ENCODE measurements around the gene ACTR3C. TPM values are rescaled to one million over a fixed set of nuclear protein-coding genes. Genes with fewer than 3 reads are reported as not detected.

Gene ACTR3C
- total and polyA plus RNA-seq, 2 donors: 2.9 to 6.2 TPM

GRCh38 chr7:150360363-150361058 is 37.2 kb upstream of the ACTR3C start:
- Histone ChIP-seq H3K4me3 (ENCODE audit: low read length in 2 of 2) (no peak overlapping the region), H3K9me3 (ENCODE audit: control insufficient read depth in 2 of 2, insufficient read depth in 1 of 2, low read length in 1 of 2) (peaks cover 0 to 2% of the 10 kb centered on the region in 2 donors)
- WGBS: 94% methylated on average over 5 of the region's 5 CpGs

GRCh38 chr7:150359622-150360362 is 36.4 kb upstream of the ACTR3C start:
- WGBS: 100% methylated on average over 2 of the region's 2 CpGs
- no peak overlapping the region for H3K4me3 ChIP-seq (ENCODE audit: low read length in 2 of 2)
- no peak for DNase-seq (ENCODE audit: low read depth in 6 of 9, low spot score in 9 of 9)
- H3K9me3 ChIP-seq (ENCODE audit: control insufficient read depth in 2 of 2, insufficient read depth in 1 of 2, low read length in 1 of 2): peaks cover 0 to 2% of the 10 kb centered on the region in 2 donors
- no peaks in the 10 kb centered on the region for H3K36me3 ChIP-seq (ENCODE audit: control insufficient read depth in 2 of 2, insufficient read depth in 2 of 2, low read length in 1 of 2)
- H3K27me3 ChIP-seq (ENCODE audit: control insufficient read depth in 2 of 2, insufficient read depth in 1 of 2, low read length in 1 of 2): no peaks in the 10 kb centered on the region
- H3K4me1 ChIP-seq (ENCODE audit: control insufficient read depth in 2 of 2, insufficient read depth in 2 of 2, low read length in 2 of 2): peaks cover 63 to 83% of the 10 kb centered on the region in 2 donors
- no peak overlapping the region for H3K27ac ChIP-seq (ENCODE audit: low read depth in 1 of 2, low read length in 1 of 2)

More at GRCh38 chr7:150360363-150361058, 37.2 kb upstream of the ACTR3C start:
- Histone ChIP-seq H3K36me3 (ENCODE audit: control insufficient read depth in 2 of 2, insufficient read depth in 2 of 2, low read length in 1 of 2) (no peaks in the 10 kb centered on the region), H3K27ac (ENCODE audit: low read depth in 1 of 2, low read length in 1 of 2) (no peak overlapping the region), H3K27me3 (ENCODE audit: control insufficient read depth in 2 of 2, insufficient read depth in 1 of 2, low read length in 1 of 2) (no peaks in the 10 kb centered on the region), H3K4me1 (ENCODE audit: control insufficient read depth in 2 of 2, insufficient read depth in 2 of 2, low read length in 2 of 2) (peaks cover 65 to 86% of the 10 kb centered on the region in 2 donors)
- no peak for DNase-seq (ENCODE audit: low read depth in 6 of 9, low spot score in 9 of 9)

- Histone ChIP-seq H3K4me3 (ENCODE audit: low read length in 2 of 2) (no peak overlapping the region), H3K9me3 (ENCODE audit: control insufficient read depth in 2 of 2, insufficient read depth in 1 of 2, low read length in 1 of 2) (peaks cover 0 to 2% of the 10 kb centered on the region in 2 donors), H3K4me1 (ENCODE audit: control insufficient read depth in 2 of 2, insufficient read depth in 2 of 2, low read length in 2 of 2) (peaks cover 58 to 78% of the 10 kb centered on the region in 2 donors), H3K27me3 (ENCODE audit: control insufficient read depth in 2 of 2, insufficient read depth in 1 of 2, low read length in 1 of 2) (no peaks in the 10 kb centered on the region), H3K27ac (ENCODE audit: low read depth in 1 of 2, low read length in 1 of 2) (peak overlapping the region; percentile 71 to 95), H3K36me3 (ENCODE audit: control insufficient read depth in 2 of 2, insufficient read depth in 2 of 2, low read length in 1 of 2) (no peaks in the 10 kb centered on the region)
- DNase-seq (ENCODE audit: low read depth in 6 of 9, low spot score in 9 of 9): no peak
- 56% methylated on average over 4 of the region's 4 CpGs for WGBS
These were observed 35.8 kb upstream of the ACTR3C start for GRCh38 chr7:150358988-150359621.

GRCh38 chr7:150358433-150358832 is 35.1 kb upstream of the ACTR3C start:
- DNase-seq (ENCODE audit: low read depth in 6 of 9, low spot score in 9 of 9): no peak
- Histone ChIP-seq H3K4me1 (ENCODE audit: control insufficient read depth in 2 of 2, insufficient read depth in 2 of 2, low read length in 2 of 2) (peaks cover 51 to 71% of the 10 kb centered on the region in 2 donors), H3K36me3 (ENCODE audit: control insufficient read depth in 2 of 2, insufficient read depth in 2 of 2, low read length in 1 of 2) (no peaks in the 10 kb centered on the region)

GRCh38 chr7:150357771-150358427 is 34.6 kb upstream of the ACTR3C start:
- no peak for DNase-seq (ENCODE audit: low read depth in 6 of 9, low spot score in 9 of 9)
- H3K4me1 ChIP-seq (ENCODE audit: control insufficient read depth in 2 of 2, insufficient read depth in 2 of 2, low read length in 2 of 2): peaks cover 46 to 66% of the 10 kb centered on the region in 2 donors
- WGBS: 52% methylated on average over 13 of the region's 13 CpGs
- peaks cover 0 to 2% of the 10 kb centered on the region in 2 donors for H3K9me3 ChIP-seq (ENCODE audit: control insufficient read depth in 2 of 2, insufficient read depth in 1 of 2, low read length in 1 of 2)
- no peaks in the 10 kb centered on the region for H3K27me3 ChIP-seq (ENCODE audit: control insufficient read depth in 2 of 2, insufficient read depth in 1 of 2, low read length in 1 of 2)
- H3K27ac ChIP-seq (ENCODE audit: low read depth in 1 of 2, low read length in 1 of 2): peak overlapping the region; percentile 91 to 95
- no peak overlapping the region for H3K4me3 ChIP-seq (ENCODE audit: low read length in 2 of 2)
- no peaks in the 10 kb centered on the region for H3K36me3 ChIP-seq (ENCODE audit: control insufficient read depth in 2 of 2, insufficient read depth in 2 of 2, low read length in 1 of 2)

More at GRCh38 chr7:150358433-150358832, 35.1 kb upstream of the ACTR3C start:
- 90% methylated on average over 4 of the region's 4 CpGs for WGBS
- Histone ChIP-seq H3K27ac (ENCODE audit: low read depth in 1 of 2, low read length in 1 of 2) (peak overlapping the region; percentile 31 to 95), H3K27me3 (ENCODE audit: control insufficient read depth in 2 of 2, insufficient read depth in 1 of 2, low read length in 1 of 2) (no peaks in the 10 kb centered on the region), H3K9me3 (ENCODE audit: control insufficient read depth in 2 of 2, insufficient read depth in 1 of 2, low read length in 1 of 2) (peaks cover 0 to 2% of the 10 kb centered on the region in 2 donors), H3K4me3 (ENCODE audit: low read length in 2 of 2) (no peak overlapping the region)

- peaks cover 39 to 60% of the 10 kb centered on the region in 2 donors for H3K4me1 ChIP-seq (ENCODE audit: control insufficient read depth in 2 of 2, insufficient read depth in 2 of 2, low read length in 2 of 2)
- no peaks in the 10 kb centered on the region for H3K27me3 ChIP-seq (ENCODE audit: control insufficient read depth in 2 of 2, insufficient read depth in 1 of 2, low read length in 1 of 2)
- WGBS: 2% methylated on average over 9 of the region's 9 CpGs
- no peaks in the 10 kb centered on the region for H3K36me3 ChIP-seq (ENCODE audit: control insufficient read depth in 2 of 2, insufficient read depth in 2 of 2, low read length in 1 of 2)
- peaks cover 0 to 2% of the 10 kb centered on the region in 2 donors for H3K9me3 ChIP-seq (ENCODE audit: control insufficient read depth in 2 of 2, insufficient read depth in 1 of 2, low read length in 1 of 2)
- H3K27ac ChIP-seq (ENCODE audit: low read depth in 1 of 2, low read length in 1 of 2): peak overlapping the region; percentile 91 to 95
- H3K4me3 ChIP-seq (ENCODE audit: low read length in 2 of 2): peak overlapping the region; percentile 3 to 19
- peak in 7 of 9 donors; percentile 70 to 94 (median 84) for DNase-seq (ENCODE audit: low read depth in 6 of 9, low spot score in 9 of 9)
These were observed 33.9 kb upstream of the ACTR3C start for GRCh38 chr7:150357270-150357669.

- 39% methylated on average over 6 of the region's 6 CpGs for WGBS
- Histone ChIP-seq H3K9me3 (ENCODE audit: control insufficient read depth in 2 of 2, insufficient read depth in 1 of 2, low read length in 1 of 2) (peaks cover 0 to under 1% of the 10 kb centered on the region in 2 donors), H3K4me3 (ENCODE audit: low read length in 2 of 2) (no peak overlapping the region), H3K27ac (ENCODE audit: low read depth in 1 of 2, low read length in 1 of 2) (peak overlapping the region; percentile 12 to 50), H3K27me3 (ENCODE audit: control insufficient read depth in 2 of 2, insufficient read depth in 1 of 2, low read length in 1 of 2) (no peaks in the 10 kb centered on the region), H3K36me3 (ENCODE audit: control insufficient read depth in 2 of 2, insufficient read depth in 2 of 2, low read length in 1 of 2) (no peaks in the 10 kb centered on the region), H3K4me1 (ENCODE audit: control insufficient read depth in 2 of 2, insufficient read depth in 2 of 2, low read length in 2 of 2) (peaks cover 33 to 51% of the 10 kb centered on the region in 2 donors)
- peak in 3 of 9 donors; percentile 58 to 90 (median 75) for DNase-seq (ENCODE audit: low read depth in 6 of 9, low spot score in 9 of 9)
These were observed 33.0 kb upstream of the ACTR3C start for GRCh38 chr7:150356265-150356897.

- 79% methylated on average over 1 of the region's 1 CpG for WGBS
- H3K9me3 ChIP-seq (ENCODE audit: control insufficient read depth in 2 of 2, insufficient read depth in 1 of 2, low read length in 1 of 2): no peaks in the 10 kb centered on the region
- no peak overlapping the region for H3K4me3 ChIP-seq (ENCODE audit: low read length in 2 of 2)
- no peaks in the 10 kb centered on the region for H3K36me3 ChIP-seq (ENCODE audit: control insufficient read depth in 2 of 2, insufficient read depth in 2 of 2, low read length in 1 of 2)
- H3K4me1 ChIP-seq (ENCODE audit: control insufficient read depth in 2 of 2, insufficient read depth in 2 of 2, low read length in 2 of 2): peaks cover 33 to 46% of the 10 kb centered on the region in 2 donors
- no peak overlapping the region for H3K27ac ChIP-seq (ENCODE audit: low read depth in 1 of 2, low read length in 1 of 2)
- no peak for DNase-seq (ENCODE audit: low read depth in 6 of 9, low spot score in 9 of 9)
- no peaks in the 10 kb centered on the region for H3K27me3 ChIP-seq (ENCODE audit: control insufficient read depth in 2 of 2, insufficient read depth in 1 of 2, low read length in 1 of 2)
These were observed 32.3 kb upstream of the ACTR3C start for GRCh38 chr7:150355666-150356059.
